Trophoblast cell (in vitro differentiated cells and primary cell): ENCODE data around the gene PI3. TPM values are rescaled to one million over a fixed set of nuclear protein-coding genes. Genes with fewer than 3 reads are reported as not detected.

Source experiments
- DNase-seq, 2 donors: peaks; one replicate each; pipeline ENCODE4 v3.0.0-alpha.2; 2016
- H2AFZ ChIP-seq: 2 replicates; pipeline ENCODE4 v1.6.1; 2013; ENCODE audit warnings: low read length, moderate library complexity, mild to moderate bottlenecking; ENCODE audit not compliant: insufficient read depth, poor library complexity
- H2AK5ac ChIP-seq: 2 replicates; pipeline ENCODE4 v1.6.1; 2013; ENCODE audit warnings: mild to moderate bottlenecking, low read length
- H2BK120ac ChIP-seq: 2 replicates; pipeline ENCODE4 v1.6.1; 2013; ENCODE audit warnings: low read length, mild to moderate bottlenecking, moderate library complexity; ENCODE audit not compliant: insufficient read depth, poor library complexity
- H2BK12ac ChIP-seq: 2 replicates; pipeline ENCODE4 v1.6.1; 2013; ENCODE audit warnings: mild to moderate bottlenecking, low read length, moderate library complexity
- H2BK5ac ChIP-seq: 2 replicates; pipeline ENCODE4 v1.6.1; 2013; ENCODE audit warnings: low read length, low read depth, moderate library complexity, mild to moderate bottlenecking; ENCODE audit not compliant: poor library complexity
- H3K14ac ChIP-seq: 2 replicates; pipeline ENCODE4 v1.6.1; 2013; ENCODE audit warnings: mild to moderate bottlenecking, low read length
- H3K18ac ChIP-seq: 2 replicates; pipeline ENCODE4 v1.6.1; 2013; ENCODE audit warnings: mild to moderate bottlenecking, low read length
- H3K23ac ChIP-seq: 2 replicates; pipeline ENCODE4 v1.6.1; 2013; ENCODE audit warnings: low read length
- H3K27ac ChIP-seq: 2 replicates; pipeline ENCODE4 v1.5.1; 2013; ENCODE audit warnings: low read depth, mild to moderate bottlenecking, inconsistent platforms, low read length, moderate library complexity
- H3K27me3 ChIP-seq: 2 replicates; pipeline ENCODE4 v1.6.1; 2013; ENCODE audit warnings: inconsistent platforms, mild to moderate bottlenecking, low read length, moderate library complexity; ENCODE audit not compliant: insufficient read depth
- H3K36me3 ChIP-seq, 2 experiments: 1 replicate in 1 of 2; 2 replicates in 1 of 2; pipeline ENCODE4 v1.6.1; 2013; ENCODE audit warnings: low read length in 2 of 2, mild to moderate bottlenecking in 2 of 2, moderate library complexity in 1 of 2; ENCODE audit not compliant: insufficient read depth in 2 of 2, control insufficient read depth in 1 of 2
- H3K4ac ChIP-seq: 2 replicates; pipeline ENCODE4 v1.6.1; 2013; ENCODE audit warnings: low read depth, mild to moderate bottlenecking, low read length, moderate library complexity
- H3K4me1 ChIP-seq, 2 experiments: 1 replicate in 1 of 2; 2 replicates in 1 of 2; pipeline ENCODE4 v1.6.1; 2013; ENCODE audit warnings: low read length in 2 of 2, mild to moderate bottlenecking in 2 of 2, moderate library complexity in 1 of 2; ENCODE audit not compliant: insufficient read depth in 2 of 2, control insufficient read depth in 1 of 2
- H3K4me2 ChIP-seq: 2 replicates; pipeline ENCODE4 v1.6.1; 2013; ENCODE audit warnings: inconsistent platforms, mild to moderate bottlenecking, low read length, moderate library complexity
- H3K4me3 ChIP-seq: 2 replicates; pipeline ENCODE4 v1.5.1; 2013; ENCODE audit warnings: mild to moderate bottlenecking, low read depth, low read length, inconsistent platforms
- H3K79me1 ChIP-seq: one replicate; pipeline ENCODE4 v1.6.1; 2013; ENCODE audit warnings: low read length
- H3K79me2 ChIP-seq: 2 replicates; pipeline ENCODE4 v1.6.1; 2013; ENCODE audit warnings: low read length, mild to moderate bottlenecking; ENCODE audit not compliant: control insufficient read depth, insufficient read depth, poor library complexity
- H3K9ac ChIP-seq: 2 replicates; pipeline ENCODE4 v1.6.1; 2013; ENCODE audit warnings: mild to moderate bottlenecking, low read length
- H3K9me3 ChIP-seq: 2 replicates; pipeline ENCODE4 v1.6.1; 2013; ENCODE audit warnings: low read depth, mild to moderate bottlenecking, control low read depth, inconsistent platforms, low read length; ENCODE audit not compliant: insufficient read depth
- H4K12ac ChIP-seq: 2 replicates; pipeline ENCODE4 v1.6.1; 2013; ENCODE audit warnings: low read depth, mild to moderate bottlenecking, low read length, moderate library complexity
- H4K8ac ChIP-seq: 2 replicates; pipeline ENCODE4 v1.6.1; 2013; ENCODE audit warnings: low read depth, mild to moderate bottlenecking, low read length, moderate library complexity
- H4K91ac ChIP-seq: one replicate; pipeline ENCODE4 v1.6.1; 2013; ENCODE audit warnings: low read depth, mild to moderate bottlenecking, low read length, moderate library complexity
- WGBS: extraction: QIAGEN DNeasy Blood & Tissue Kit; methylation state at CpG from one replicate; pipeline ENCODE4 v1.1.7; 2013; ENCODE audit warnings: missing lambda C conversion rate; ENCODE audit not compliant: insufficient read length, insufficient coverage; ENCODE audit errors: extremely low coverage; 5-methylcytosine and 5-hydroxymethylcytosine counted together
- polyA plus RNA-seq: library from polyadenylated mRNA; stranded (reverse); fragments of 200-250 nt; gene quantifications from 2 replicates; pipeline ENCODE4 v1.2.3, GENCODE V29; 2013

PI3 gene, protein sequence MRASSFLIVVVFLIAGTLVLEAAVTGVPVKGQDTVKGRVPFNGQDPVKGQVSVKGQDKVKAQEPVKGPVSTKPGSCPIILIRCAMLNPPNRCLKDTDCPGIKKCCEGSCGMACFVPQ
- 0.18 and 0.29 TPM in 2 replicates for polyA plus RNA-seq

GRCh38 chr20:45174434-45175364 lies at the start of gene PI3:
PI3 (plus strand) TSS chr20:45174902; CDS start chr20:45174923, 21 bp downstream.
- Histone ChIP-seq H2AK5ac (no peak within 1 kb of the TSS), H2BK120ac (no peak within 1 kb of the TSS), H3K27ac (no peak within 1 kb of the TSS), H3K27me3 (no peaks in the 10 kb centered on the region), H3K23ac (no peak within 1 kb of the TSS), H3K4me3 (no peak within 1 kb of the TSS), H2AFZ (no peak within 1 kb of the TSS), H3K4me2 (no peak within 1 kb of the TSS), H3K9ac (no peak within 1 kb of the TSS), H3K4ac (no peak within 1 kb of the TSS), H3K79me2 (no peaks in the 10 kb centered on the region), H3K14ac (no peak within 1 kb of the TSS), H2BK12ac (no peak within 1 kb of the TSS), H4K91ac (no peak within 1 kb of the TSS), H2BK5ac (no peak within 1 kb of the TSS), H4K8ac (no peak within 1 kb of the TSS), H4K12ac (no peak within 1 kb of the TSS), H3K79me1 (no peaks in the 10 kb centered on the region), H3K9me3 (peaks cover 2% of the 10 kb centered on the region), H3K36me3 (no peaks in the 10 kb centered on the region), H3K4me1 (no peaks in the 10 kb centered on the region), H3K18ac (no peak within 1 kb of the TSS)
- no CpG with 5 or more reads among the region's 8 CpGs for WGBS
- DNase-seq: peak; percentile 53 to 80

DNA sequence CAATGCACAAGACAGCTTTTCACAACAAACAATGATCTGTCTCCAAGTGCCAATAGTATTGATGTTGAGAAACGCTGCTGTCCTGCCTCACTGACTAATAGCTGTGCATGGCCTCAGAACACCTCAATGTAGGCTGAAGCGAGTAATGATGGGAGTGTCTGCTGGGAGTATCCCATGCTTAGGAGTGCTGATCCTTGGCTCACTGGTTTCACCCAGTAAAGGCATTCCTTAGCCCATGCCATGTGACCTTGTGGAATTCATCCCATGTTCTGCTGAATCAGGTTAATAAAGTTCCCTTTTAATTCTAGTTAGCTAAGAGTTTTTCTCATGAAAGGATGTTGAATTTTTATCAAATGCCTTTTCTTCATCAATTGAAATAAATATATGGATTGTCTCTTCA lies 46.6 kb upstream of the PI3 start:
- Histone ChIP-seq H3K23ac (no peak overlapping the region), H3K79me2 (no peaks in the 10 kb centered on the region), H2BK12ac (no peak overlapping the region), H4K8ac (no peak overlapping the region), H3K9me3 (no peaks in the 10 kb centered on the region), H3K4me2 (no peak overlapping the region), H2AFZ (no peak overlapping the region), H3K27me3 (no peaks in the 10 kb centered on the region), H3K4ac (no peak overlapping the region), H3K9ac (peak overlapping the region; percentile 5), H4K91ac (no peak overlapping the region), H3K4me3 (no peak overlapping the region), H3K14ac (no peak overlapping the region), H2BK5ac (no peak overlapping the region), H3K4me1 (no peaks in the 10 kb centered on the region), H3K36me3 (no peaks in the 10 kb centered on the region), H3K27ac (no peak overlapping the region), H4K12ac (no peak overlapping the region), H2BK120ac (no peak overlapping the region), H2AK5ac (no peak overlapping the region), H3K18ac (no peak overlapping the region), H3K79me1 (no peaks in the 10 kb centered on the region)
- peak in 1 of 2 donors; percentile 42 for DNase-seq
- no CpG with 5 or more reads among the region's 2 CpGs for WGBS

DNA sequence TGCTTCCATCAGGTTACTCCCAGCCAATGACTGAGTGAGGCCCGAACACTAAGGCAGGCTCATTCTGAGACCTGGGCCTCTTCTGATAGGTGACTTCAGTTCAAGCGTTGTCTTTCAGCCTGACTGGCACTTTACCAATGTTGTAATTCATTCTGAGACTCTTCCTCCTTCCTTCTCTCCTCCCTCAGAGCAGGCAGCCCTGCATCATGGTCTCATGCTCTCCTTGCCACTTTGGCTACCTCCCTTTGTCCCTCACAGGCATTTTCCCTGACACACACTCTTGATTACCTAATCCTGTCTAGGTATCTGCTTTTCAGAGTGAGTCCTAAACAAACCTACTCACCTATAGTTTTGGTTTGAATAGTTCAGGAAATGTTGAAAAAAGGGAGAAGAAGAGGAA lies 37.8 kb upstream of the PI3 start:
- no CpG with 5 or more reads among the region's 2 CpGs for WGBS
- Histone ChIP-seq H3K14ac (no peak overlapping the region), H3K27ac (no peak overlapping the region), H3K79me1 (no peaks in the 10 kb centered on the region), H4K8ac (no peak overlapping the region), H2BK120ac (no peak overlapping the region), H3K18ac (no peak overlapping the region), H3K4me2 (no peak overlapping the region), H4K12ac (no peak overlapping the region), H3K79me2 (no peaks in the 10 kb centered on the region), H2AK5ac (no peak overlapping the region), H3K23ac (no peak overlapping the region), H3K9ac (no peak overlapping the region), H3K27me3 (no peaks in the 10 kb centered on the region), H2AFZ (no peak overlapping the region), H3K4ac (no peak overlapping the region), H4K91ac (no peak overlapping the region), H3K4me1 (no peaks in the 10 kb centered on the region), H2BK12ac (no peak overlapping the region), H3K36me3 (no peaks in the 10 kb centered on the region), H3K4me3 (no peak overlapping the region), H3K9me3 (no peaks in the 10 kb centered on the region), H2BK5ac (no peak overlapping the region)
- DNase-seq: no peak

DNA sequence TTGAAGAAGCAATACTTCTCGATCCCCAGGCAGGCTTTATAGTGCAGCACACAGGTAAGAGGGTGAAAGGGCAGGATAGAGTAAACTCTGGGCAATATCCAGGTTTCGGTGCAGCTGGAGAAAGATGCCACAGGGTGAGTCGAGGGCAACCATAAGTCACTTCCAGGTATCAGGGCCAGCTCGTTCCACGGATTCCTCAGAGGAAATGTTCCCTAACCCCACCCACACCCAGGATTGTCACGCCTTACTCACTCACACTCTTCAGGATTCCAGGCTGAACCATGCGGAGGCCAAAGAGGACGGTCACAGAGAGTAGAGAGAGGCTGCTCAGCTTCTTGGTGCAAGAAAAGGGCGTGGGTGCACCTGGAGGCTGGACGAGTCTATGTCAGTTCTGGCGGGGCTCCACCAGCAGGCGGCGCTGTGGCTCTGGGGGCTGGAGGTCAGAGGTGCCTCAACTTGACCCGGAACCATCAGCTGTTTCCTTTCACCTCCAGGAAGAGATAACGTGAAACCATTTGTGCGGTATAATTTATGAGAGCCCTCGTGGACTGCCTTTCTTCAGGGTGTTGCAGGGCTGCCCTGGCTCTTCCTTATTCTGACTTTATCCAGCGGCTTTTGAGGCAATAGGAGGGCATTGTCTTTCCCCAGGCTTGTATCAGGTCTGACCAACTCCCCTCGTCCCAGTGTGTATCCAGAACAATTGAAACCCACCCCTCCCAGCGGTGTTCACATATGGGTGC lies 36.0 kb upstream of the PI3 start:
- Histone ChIP-seq H3K4me2 (no peak overlapping the region), H3K27me3 (no peaks in the 10 kb centered on the region), H3K4ac (no peak overlapping the region), H2BK12ac (no peak overlapping the region), H3K9me3 (peaks cover 2% of the 10 kb centered on the region), H3K14ac (no peak overlapping the region), H4K91ac (no peak overlapping the region), H3K4me1 (no peaks in the 10 kb centered on the region), H2BK120ac (no peak overlapping the region), H4K8ac (no peak overlapping the region), H2AK5ac (no peak overlapping the region), H4K12ac (no peak overlapping the region), H3K4me3 (no peak overlapping the region), H3K36me3 (no peaks in the 10 kb centered on the region), H3K9ac (no peak overlapping the region), H3K27ac (no peak overlapping the region), H3K18ac (no peak overlapping the region), H3K23ac (no peak overlapping the region), H3K79me1 (no peaks in the 10 kb centered on the region), H2AFZ (no peak overlapping the region), H3K79me2 (no peaks in the 10 kb centered on the region), H2BK5ac (no peak overlapping the region)
- peak; percentile 87 to 92 for DNase-seq
- WGBS: no CpG with 5 or more reads among the region's 20 CpGs
